Esophagus (tissue), 2 donors: ENCODE measurements around the gene AGPAT4. TPM values are rescaled to one million over a fixed set of nuclear protein-coding genes. Genes with fewer than 3 reads are reported as not detected.

Experiments
- H3K27ac ChIP-seq, 2 donors: one replicate each; pipeline ENCODE4 v1.5.1; 2013; ENCODE audit warnings: low read depth in 2 of 2, mild to moderate bottlenecking in 2 of 2, inconsistent platforms in 1 of 2, low read length in 1 of 2, moderate library complexity in 1 of 2
- H3K27me3 ChIP-seq, 2 donors: one replicate each; pipeline ENCODE4 v1.6.1; 2013; ENCODE audit warnings: low read length in 2 of 2, control low read depth in 1 of 2, mild to moderate bottlenecking in 1 of 2; ENCODE audit not compliant: insufficient read depth in 2 of 2, control insufficient read depth in 1 of 2
- H3K36me3 ChIP-seq, 2 donors: one replicate each; pipeline ENCODE4 v1.6.1; 2013; ENCODE audit warnings: low read length in 1 of 2; ENCODE audit not compliant: control insufficient read depth in 2 of 2, insufficient read depth in 2 of 2
- H3K4me1 ChIP-seq, 2 donors: one replicate each; pipeline ENCODE4 v1.6.1; 2013; ENCODE audit warnings: low read length in 1 of 2; ENCODE audit not compliant: control insufficient read depth in 2 of 2, insufficient read depth in 2 of 2
- H3K4me3 ChIP-seq, 2 donors: one replicate each; pipeline ENCODE4 v1.5.1; 2013; ENCODE audit warnings: low read length in 2 of 2, mild to moderate bottlenecking in 2 of 2, low read depth in 1 of 2, moderate library complexity in 1 of 2
- H3K9me3 ChIP-seq, 2 donors: one replicate each; pipeline ENCODE4 v1.6.1; 2013; ENCODE audit warnings: mild to moderate bottlenecking in 2 of 2, low read depth in 1 of 2, low read length in 1 of 2, moderate library complexity in 1 of 2; ENCODE audit not compliant: control insufficient read depth in 2 of 2, insufficient read depth in 1 of 2
- WGBS, 2 donors: extraction: QIAGEN DNeasy Blood & Tissue Kit; methylation state at CpG; one replicate each; pipeline ENCODE4 v1.1.7; 2013; 5-methylcytosine and 5-hydroxymethylcytosine counted together
- polyA plus RNA-seq, 2 donors: library from polyadenylated mRNA; stranded (reverse); fragments of 200-250 nt; gene quantifications; one replicate each; pipeline ENCODE4 v1.2.3, GENCODE V29; 2013
- donor health status: healthy with polysubstance abuse.
- donor health status: Bipolar disorder and iron deficiency.

AGPAT4 gene
- polyA plus RNA-seq, 2 donors, result 1.4 to 2.0 TPM

DNA sequence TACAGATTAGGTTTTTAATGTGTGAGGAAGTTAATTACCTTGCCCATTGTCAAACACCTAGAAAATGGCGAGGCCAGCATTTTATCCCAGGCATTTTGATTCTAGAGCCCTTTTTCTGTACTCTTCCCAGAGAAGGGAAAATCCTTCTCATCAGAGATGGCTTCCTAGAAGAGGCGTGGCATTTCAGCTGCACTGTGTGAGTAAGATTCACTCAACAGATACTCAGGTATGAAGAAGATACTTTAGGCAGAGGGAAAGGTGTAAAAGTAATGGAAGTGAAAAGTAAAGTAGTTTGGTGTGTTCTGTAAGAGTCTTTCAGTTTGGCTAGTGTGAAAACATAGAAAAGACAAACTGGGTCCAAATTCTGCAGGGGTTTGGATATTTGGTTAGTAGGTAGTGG lies 168.5 kb downstream of the AGPAT4 start:
- no peaks in the 10 kb centered on the region for H3K9me3 ChIP-seq
- no peak overlapping the region for H3K4me3 ChIP-seq
- peaks cover 0 to 2% of the 10 kb centered on the region in 2 donors for H3K4me1 ChIP-seq
- H3K27ac ChIP-seq, result no peak overlapping the region
- H3K36me3 ChIP-seq, result peaks cover 18 to 25% of the 10 kb centered on the region in 2 donors
- H3K27me3 ChIP-seq, result no peaks in the 10 kb centered on the region
- 95 to 99% methylated on average over 2 of the region's 2 CpGs for WGBS, 2 donors

DNA sequence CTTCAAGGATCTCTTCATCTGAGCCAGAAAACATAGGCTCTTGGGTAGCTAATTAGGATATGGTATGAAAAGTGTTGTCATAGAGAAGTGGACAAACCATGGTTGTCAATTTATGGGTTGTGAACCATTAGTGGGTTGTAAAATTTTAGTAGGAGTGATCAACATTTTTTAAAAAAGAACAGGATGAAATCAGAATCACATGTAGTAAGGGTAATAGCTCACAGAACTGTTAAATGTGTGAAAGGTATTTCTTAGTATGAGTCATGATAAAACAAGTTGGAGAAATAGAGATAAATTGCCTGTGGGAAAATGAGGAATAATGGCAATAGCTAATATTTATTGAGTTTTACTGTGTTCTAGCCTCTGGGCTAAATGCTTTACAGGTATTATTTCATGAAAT lies 168.9 kb downstream of the AGPAT4 start:
- no peaks in the 10 kb centered on the region for H3K27me3 ChIP-seq
- H3K4me3 ChIP-seq, result no peak overlapping the region
- H3K4me1 ChIP-seq, result peaks cover 0 to 2% of the 10 kb centered on the region in 2 donors
- H3K9me3 ChIP-seq, result no peaks in the 10 kb centered on the region
- no peak overlapping the region for H3K27ac ChIP-seq
- H3K36me3 ChIP-seq, result peaks cover 14 to 23% of the 10 kb centered on the region in 2 donors

DNA sequence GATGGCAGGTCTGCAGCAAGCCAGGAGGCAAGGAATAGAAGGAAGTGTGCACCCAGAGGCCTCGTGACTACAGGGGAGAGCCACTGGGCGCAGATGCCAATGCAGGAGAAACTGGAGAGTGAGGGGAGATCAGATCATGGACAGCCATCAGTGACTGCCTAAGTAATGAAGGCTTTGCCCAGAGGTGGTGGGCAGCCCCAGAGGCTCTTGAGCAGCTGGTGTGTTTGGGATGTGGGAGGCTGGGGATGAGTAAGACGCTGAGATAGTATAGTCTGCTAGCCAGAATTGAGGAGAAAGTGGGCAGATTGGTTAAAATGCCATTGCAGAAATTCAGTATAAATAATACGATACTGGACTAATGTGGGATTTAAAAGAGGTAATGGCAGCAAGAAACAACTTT lies 170.4 kb downstream of the AGPAT4 start:
- Histone ChIP-seq H3K9me3 (no peaks in the 10 kb centered on the region), H3K27me3 (no peaks in the 10 kb centered on the region), H3K36me3 (peaks cover 10 to 24% of the 10 kb centered on the region in 2 donors), H3K4me3 (peak overlapping the region in 1 of 2 donors; percentile 3), H3K27ac (no peak overlapping the region), H3K4me1 (peaks cover 0 to 2% of the 10 kb centered on the region in 2 donors)
- WGBS, 2 donors, result 95 to 97% methylated on average over 4 of the region's 4 CpGs

DNA sequence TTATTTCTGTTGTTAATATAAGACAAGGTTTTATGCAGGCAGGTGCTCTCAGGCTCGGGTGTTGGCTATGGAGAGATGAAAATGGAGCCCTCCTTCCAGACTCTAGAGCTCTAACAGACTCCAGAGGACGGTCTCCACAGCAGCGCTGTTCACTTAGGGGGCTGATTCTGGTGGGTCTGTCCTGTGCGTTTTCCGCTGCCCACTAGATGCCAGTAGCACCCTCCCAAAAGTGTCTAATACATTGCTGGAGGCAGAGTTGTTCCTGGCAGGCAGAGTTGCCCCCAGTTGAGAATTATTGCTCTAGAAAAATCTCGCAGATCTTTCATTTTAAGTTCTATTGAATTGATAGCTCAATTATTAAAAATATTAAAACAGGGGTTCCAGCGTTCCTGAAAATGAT lies 172.3 kb downstream of the AGPAT4 start:
- Histone ChIP-seq H3K36me3 (peaks cover 6 to 25% of the 10 kb centered on the region in 2 donors), H3K4me3 (no peak overlapping the region), H3K27ac (no peak overlapping the region), H3K9me3 (no peaks in the 10 kb centered on the region), H3K27me3 (no peaks in the 10 kb centered on the region), H3K4me1 (peaks cover 0 to 2% of the 10 kb centered on the region in 2 donors)
- 88% methylated on average over 7 of the region's 7 CpGs for WGBS, 2 donors

DNA sequence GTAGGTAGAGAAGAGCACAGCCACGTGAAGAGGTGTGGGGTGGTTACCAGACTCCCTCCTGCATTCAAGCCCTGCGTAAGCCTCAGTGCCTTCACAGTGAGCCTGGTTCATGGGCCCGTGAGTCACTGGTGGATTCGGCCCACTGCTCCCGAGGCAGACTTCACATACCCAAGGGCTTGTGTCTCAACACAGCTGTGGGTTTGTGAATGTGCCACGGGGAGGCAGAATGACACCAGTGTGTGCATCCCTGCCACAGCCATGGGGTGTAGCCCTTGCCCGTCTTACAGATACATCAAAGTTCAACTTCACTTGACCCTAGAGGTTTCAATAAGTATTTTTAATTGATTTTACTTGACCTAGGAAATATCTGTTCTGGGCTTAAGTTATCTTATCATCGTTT lies 173.8 kb downstream of the AGPAT4 start:
- 85 to 88% methylated on average over 8 of the region's 8 CpGs for WGBS, 2 donors
- H3K36me3 ChIP-seq, result peaks cover 6 to 25% of the 10 kb centered on the region in 2 donors

DNA sequence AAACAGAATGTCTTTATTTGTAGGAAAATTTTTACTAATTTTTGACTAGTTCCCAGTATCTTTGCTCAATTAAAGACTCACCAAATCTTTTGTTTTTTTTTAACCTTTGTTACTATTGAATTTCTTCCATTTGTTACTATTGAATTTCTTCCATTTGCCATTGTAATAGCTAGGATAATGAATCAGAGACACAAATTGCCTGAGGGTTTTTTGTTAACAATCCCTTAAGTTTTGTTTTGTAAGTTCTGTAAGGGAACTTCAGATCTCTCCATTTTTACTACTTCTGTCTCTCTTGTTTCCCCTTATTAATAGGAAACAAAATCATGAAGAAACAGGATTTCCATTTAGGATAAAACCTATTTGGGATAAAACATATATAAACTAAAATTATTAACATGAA lies 177.9 kb downstream of the AGPAT4 start:
- Histone ChIP-seq H3K4me3 (no peak overlapping the region), H3K27me3 (no peaks in the 10 kb centered on the region), H3K27ac (no peak overlapping the region), H3K4me1 (no peaks in the 10 kb centered on the region), H3K9me3 (no peaks in the 10 kb centered on the region), H3K36me3 (peaks cover 6 to 17% of the 10 kb centered on the region in 2 donors)

More for the DNA sequence above, 173.8 kb downstream of the AGPAT4 start:
- H3K4me3 ChIP-seq, result no peak overlapping the region
- no peak overlapping the region for H3K27ac ChIP-seq
- no peaks in the 10 kb centered on the region for H3K9me3 ChIP-seq
- no peaks in the 10 kb centered on the region for H3K27me3 ChIP-seq
- H3K4me1 ChIP-seq, result peaks cover 0 to 2% of the 10 kb centered on the region in 2 donors

DNA sequence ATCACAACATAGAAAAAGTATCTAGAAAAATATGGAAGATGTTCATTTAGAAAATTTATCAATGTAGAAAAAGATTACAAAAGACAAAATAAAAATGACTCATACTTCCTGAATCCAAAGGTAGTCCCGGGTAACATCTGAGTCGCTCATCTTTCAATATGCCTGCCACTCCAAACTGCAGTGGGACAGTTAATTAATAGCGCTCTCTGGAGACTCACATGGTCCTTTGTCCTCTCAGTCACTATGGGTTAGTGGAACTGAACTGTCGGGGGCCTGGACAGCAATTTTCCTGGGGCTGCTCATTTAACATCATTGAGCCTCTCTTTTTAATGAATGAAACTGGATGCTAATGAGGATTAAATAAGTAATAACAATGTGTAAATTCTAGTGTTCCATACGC lies 178.9 kb downstream of the AGPAT4 start:
- no peak overlapping the region for H3K27ac ChIP-seq
- no peaks in the 10 kb centered on the region for H3K4me1 ChIP-seq
- no peak overlapping the region for H3K4me3 ChIP-seq
- H3K27me3 ChIP-seq, result no peaks in the 10 kb centered on the region
- WGBS, 2 donors, result 74 to 78% methylated on average over 5 of the region's 5 CpGs
- H3K9me3 ChIP-seq, result no peaks in the 10 kb centered on the region
- peaks cover 6 to 18% of the 10 kb centered on the region in 2 donors for H3K36me3 ChIP-seq

DNA sequence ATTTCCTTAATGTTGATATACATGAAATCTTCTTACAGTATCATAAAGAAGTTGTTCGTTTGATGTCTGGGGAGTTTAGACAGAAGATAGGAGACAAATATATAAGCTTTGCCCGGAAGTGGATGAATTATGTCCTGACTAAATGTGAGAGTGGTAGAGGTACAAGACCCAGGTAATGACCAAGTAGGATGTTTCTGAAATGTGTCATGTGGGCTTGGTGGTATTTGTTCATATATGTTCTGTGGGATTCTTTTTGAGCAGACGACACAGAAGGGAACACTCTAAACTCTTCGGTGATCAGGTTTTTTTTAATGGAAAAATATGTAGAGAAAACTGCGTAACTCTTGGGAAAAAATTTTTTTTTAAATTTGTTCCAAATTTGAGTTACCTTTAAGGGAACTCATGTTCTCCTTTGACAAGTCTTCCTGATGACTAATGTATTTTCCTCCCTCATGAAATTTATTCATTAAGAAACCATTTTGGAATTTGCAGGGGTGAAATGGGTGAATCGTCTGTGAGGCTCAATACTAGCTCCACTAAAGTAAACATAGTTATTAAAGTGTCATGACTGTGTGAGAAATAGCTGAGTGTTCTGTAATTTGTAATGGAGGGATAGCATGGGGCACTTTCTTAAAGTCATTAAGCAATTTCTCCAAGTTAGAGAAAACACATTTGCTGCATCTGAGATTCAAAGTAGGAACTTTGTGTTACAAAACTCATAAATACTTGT lies 181.7 kb downstream of the AGPAT4 start:
- H3K4me3 ChIP-seq, result no peak overlapping the region
- no peaks in the 10 kb centered on the region for H3K9me3 ChIP-seq
- H3K27me3 ChIP-seq, result no peaks in the 10 kb centered on the region
- H3K4me1 ChIP-seq, result no peaks in the 10 kb centered on the region
- H3K36me3 ChIP-seq, result peaks cover under 1 to 17% of the 10 kb centered on the region in 2 donors
- WGBS, 2 donors, result 78 to 79% methylated on average over 6 of the region's 6 CpGs
- no peak overlapping the region for H3K27ac ChIP-seq

DNA sequence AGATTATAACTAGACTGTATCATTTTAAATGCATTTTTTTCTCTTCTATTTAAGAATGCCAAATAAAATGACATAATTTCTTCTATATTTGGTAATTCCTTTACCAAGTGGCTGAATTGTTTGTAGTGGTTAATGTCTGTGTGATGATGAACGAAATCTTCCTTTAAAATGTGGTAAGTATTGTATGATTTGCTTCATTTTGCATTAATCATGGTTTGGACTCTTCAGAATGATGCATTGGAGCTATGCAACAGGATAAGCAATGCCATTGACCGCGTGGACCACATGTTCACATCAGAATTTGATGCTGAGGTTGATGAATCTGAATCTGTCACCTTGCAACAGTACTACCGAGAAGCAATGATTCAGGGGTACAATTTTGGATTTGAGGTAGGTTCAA lies 182.7 kb downstream of the AGPAT4 start:
- Histone ChIP-seq H3K4me1 (no peaks in the 10 kb centered on the region), H3K4me3 (no peak overlapping the region), H3K27ac (no peak overlapping the region), H3K27me3 (no peaks in the 10 kb centered on the region), H3K9me3 (no peaks in the 10 kb centered on the region), H3K36me3 (peaks cover 3 to 20% of the 10 kb centered on the region in 2 donors)
- WGBS, 2 donors, result 87 to 91% methylated on average over 4 of the region's 4 CpGs

DNA sequence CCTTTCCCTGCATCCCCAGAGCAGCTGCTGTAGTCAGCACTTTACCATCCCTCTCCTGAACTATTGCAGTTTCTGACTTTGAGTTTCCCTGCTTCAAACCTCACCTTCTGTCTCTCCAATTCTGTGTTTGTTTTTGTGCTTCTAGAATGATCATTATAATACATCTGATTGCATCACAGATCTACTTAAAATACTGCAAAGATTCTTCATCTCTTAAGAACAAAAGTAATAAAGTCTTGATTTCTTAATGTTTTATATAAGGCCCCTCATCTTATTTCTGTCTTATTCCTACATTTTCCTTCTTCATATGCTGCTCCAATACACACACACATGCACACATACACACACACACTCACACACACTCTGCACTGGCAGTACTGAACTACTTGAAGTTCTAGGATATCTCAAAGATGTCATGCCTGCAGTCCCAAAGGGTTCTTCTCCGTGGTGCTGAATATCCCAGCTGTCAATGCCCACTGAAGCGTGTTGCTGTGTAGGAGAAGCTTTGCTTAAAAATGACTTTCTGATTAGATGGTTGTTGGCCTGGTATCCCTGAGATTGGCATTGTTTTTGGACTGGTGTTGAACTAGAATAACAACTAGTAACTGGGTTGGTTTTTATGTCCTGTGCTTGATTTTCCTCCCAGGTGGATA lies 185.1 kb downstream of the AGPAT4 start:
- Histone ChIP-seq H3K4me3 (no peak overlapping the region), H3K27ac (no peak overlapping the region), H3K9me3 (no peaks in the 10 kb centered on the region), H3K27me3 (no peaks in the 10 kb centered on the region), H3K36me3 (peaks cover 3 to 20% of the 10 kb centered on the region in 2 donors), H3K4me1 (no peaks in the 10 kb centered on the region)
- 81 to 83% methylated on average over 2 of the region's 2 CpGs for WGBS, 2 donors
